Activated gamma-delta T cell treated with anti-CD3 and anti-CD28 coated beads, Interleukin-2, amount 50 U/mL, for 16 hours (primary cell): ENCODE results near the gene CANT1.
A peak's percentile ranks its signal among the peaks of the same experiment; 100 is the strongest.
"Not testable (repeated sequence)": the region's sequence is repeated elsewhere in the genome, so short reads cannot be mapped to it uniquely, and the experiment has no call there.

Experiments used
- DNase-seq: peaks from one replicate; pipeline ENCODE4 v3.0.0-alpha.2; 2020; ENCODE audit warnings: low read depth

The CANT1 gene

GRCh38 chr17:79043191-79043930 lies 33.8 kb upstream of the CANT1 start:
- no peak for DNase-seq

DNA sequence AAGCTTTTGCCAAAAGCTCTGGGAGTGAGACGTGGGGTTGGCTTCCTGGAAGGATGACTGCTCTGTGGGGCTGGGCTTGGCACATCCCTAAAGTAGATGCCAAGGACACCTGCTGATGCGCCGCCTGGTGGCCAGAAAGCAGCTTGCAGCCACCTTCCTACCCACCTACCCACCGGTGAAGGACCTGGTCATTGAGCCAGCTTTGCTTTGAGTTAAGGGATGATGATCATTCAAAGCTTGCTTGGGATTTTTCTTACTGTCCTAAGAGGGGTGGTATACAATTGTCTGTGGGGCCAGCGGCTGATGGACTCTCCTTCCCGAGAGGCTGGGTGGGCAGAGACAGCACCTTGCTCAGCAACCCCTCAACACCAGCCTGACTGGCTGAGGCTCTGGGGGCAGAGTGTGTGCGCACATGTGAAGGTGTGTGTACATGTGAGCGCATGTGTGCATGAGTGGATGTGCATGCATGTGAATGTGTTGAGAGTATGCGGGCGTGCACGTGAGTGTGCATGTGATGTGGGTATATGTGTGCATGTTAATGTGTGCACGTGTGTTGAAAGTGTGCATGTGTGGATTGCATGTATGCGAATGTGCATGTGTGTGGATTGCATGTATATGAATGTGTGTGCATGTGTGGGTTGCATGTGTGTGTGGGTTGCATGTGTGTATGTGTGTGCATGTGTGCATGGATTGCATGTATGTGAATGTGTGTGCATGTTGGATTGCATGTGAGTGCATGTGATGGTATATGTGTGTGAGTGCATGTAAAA lies 33.0 kb upstream of the CANT1 start:
- DNase-seq = peak; percentile 40

DNA sequence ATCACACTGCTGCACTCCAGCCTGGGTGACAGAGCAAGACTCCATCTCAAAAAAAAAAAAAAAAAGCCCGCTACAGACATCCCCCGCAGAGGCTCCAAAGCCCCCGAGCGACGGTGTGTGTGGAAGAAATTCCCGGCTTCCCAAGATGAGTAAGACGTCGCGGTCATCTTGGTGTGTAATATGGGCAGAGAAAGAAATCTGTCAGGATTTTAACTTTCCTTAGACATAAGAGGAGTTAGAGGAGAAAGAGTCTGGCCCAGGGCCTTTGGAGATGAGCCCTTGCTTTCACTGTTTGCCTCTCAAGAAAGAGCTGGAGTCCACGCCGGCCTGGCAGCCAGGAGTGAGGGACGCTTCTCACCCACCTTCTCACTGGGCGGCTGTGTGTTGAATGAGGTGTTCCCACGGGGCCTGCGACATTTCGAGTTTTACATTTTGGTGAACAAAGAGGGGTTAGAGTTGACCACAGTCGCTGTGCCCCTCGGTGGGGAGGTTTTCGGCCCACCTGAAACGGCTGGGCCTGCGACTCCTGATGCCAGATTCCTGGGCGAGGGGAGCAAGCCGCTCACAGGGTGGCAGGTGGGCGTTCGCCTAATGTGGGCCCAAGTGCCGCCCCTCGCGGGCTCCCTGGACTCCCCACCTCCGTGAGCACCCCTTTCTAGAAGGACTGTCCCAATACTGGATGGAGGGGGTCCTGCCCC lies 32.3 kb upstream of the CANT1 start:
- DNase-seq = no peak

- no peak for DNase-seq
These were observed 31.5 kb upstream of the CANT1 start for GRCh38 chr17:79041041-79041570.

DNA sequence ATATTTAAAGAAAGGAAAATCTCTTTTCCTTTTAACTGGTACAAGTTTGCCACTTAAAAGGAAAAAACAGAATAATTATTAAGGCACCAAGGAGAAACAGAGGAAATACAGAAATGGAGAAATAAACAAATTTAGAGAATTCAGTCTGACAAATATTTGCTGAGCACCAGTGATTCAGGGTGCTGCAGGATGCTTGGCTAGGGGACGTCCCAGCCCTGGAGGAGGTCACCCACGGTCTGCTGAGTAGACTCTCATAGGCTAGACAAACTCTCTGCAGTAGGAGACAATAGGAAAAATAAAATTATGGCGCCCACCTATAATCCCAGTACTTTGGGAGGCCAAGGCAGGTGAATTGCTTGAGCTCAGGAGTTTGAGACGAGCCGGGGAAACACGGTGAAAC lies 30.3 kb upstream of the CANT1 start:
- no peak for DNase-seq

- DNase-seq = no peak
These were observed 29.6 kb upstream of the CANT1 start for GRCh38 chr17:79039171-79039570.

DNA sequence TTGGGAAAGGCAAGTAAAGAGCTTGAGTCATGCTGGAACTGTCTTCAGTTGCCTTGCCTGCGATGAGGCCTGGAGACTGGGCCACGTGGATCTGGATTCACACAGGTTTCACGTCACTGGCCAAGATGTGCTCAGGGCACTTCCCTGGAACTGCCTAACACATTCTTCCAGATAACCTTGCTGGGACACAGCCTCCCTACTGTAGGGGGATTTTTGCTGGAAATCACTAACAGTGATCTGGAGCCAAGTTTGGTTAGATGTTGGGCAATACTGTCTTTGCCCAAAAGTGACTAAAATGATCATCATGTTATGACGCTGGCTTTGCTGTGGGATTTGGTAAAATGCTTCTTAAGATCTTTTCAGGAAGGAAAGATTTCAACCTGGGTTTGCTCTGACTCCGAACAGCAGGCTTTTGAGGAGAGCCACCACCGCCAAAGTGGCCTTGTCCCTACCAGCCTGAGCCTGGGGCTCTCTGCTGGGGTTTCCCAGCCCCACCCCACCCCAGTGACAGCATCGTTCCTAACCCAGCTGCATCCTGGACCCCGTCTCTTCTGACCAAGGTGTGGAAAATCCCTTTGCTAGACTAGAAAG lies 29.1 kb upstream of the CANT1 start:
- no peak for DNase-seq

DNA sequence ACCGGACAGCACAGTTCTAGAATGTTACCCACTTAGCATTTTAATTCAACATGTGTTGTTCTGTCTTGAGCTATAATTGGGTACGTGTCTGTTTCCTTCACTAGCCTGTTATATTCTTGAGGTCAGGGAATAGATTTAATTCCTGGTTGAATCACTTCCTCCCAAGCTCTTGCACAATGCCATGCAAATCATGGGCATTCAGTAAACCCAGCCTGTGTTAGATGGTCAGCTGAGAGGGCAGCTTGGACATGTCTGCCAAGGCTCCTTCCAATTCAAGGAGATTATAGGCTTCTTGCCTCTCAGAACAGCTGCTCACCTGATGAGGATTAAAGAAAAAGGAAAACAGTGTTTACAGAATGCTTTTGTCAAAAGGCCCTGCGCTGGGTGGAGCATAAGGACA lies 27.0 kb upstream of the CANT1 start:
- DNase-seq = no peak

GRCh38 chr17:79036181-79036580 lies 26.6 kb upstream of the CANT1 start:
- no peak for DNase-seq

GRCh38 chr17:79035686-79036085 lies 26.1 kb upstream of the CANT1 start:
- DNase-seq = no peak

DNA sequence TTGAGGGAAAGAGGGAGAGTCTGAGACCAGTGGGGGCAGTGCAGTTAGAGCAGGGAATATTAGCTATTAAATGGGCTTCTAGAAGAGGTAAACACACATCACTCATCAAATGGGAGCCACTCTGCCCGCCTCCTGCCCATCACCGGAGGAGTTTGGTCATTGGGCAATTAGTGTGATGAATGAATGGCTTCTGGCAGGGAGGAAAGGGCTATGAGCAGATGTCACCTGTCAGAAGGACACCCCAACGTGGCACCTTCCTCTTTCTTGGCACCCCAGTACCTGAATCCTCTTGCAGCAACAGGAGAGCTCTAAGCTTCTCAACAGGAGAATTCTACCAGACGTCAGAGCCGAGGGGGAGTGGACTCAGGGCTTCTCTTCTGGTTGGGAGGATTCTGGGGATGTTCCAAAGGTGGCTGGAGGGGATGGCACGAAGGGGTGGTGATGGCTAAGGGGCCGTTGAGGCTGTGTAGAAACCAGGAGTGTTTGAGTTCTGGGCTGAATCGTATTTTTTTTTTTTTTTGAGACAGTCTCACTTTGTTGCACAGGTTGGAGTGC lies 25.4 kb upstream of the CANT1 start:
- no peak for DNase-seq

GRCh38 chr17:79033741-79034501 lies 24.4 kb upstream of the CANT1 start:
- DNase-seq = no peak

DNA sequence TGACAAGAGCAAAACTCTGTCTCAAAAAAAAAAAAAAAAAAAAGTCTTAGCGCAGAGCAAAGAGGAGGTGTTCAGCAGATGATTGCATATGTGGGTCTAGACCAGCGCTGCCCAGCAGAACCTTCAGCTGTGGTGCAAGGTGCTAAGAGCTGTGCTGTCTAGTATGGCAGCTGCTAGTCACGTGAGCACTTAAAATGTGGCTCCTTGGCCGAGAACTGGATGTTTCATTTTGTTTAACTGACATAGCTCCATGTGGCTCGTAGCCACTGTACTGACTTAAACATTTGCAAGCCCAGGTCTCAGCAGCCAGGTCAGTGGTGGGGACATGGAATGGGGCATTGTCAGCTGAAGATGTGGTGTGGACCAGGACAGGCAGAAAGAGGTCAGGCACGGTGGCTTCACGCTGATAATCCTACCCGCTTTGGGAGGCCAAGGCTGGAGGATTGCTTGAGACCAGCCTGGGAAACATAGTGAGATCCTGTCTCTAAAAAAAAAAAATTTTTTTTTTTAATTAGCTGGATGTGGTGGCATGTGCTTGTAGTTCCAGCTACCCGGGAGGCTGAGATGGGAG lies 23.6 kb upstream of the CANT1 start:
- DNase-seq = no peak

- no peak for DNase-seq
These were observed 22.7 kb upstream of the CANT1 start for GRCh38 chr17:79031996-79032875.

GRCh38 chr17:79030636-79031035 lies 21.1 kb upstream of the CANT1 start:
- not testable (repeated sequence) for DNase-seq

DNA sequence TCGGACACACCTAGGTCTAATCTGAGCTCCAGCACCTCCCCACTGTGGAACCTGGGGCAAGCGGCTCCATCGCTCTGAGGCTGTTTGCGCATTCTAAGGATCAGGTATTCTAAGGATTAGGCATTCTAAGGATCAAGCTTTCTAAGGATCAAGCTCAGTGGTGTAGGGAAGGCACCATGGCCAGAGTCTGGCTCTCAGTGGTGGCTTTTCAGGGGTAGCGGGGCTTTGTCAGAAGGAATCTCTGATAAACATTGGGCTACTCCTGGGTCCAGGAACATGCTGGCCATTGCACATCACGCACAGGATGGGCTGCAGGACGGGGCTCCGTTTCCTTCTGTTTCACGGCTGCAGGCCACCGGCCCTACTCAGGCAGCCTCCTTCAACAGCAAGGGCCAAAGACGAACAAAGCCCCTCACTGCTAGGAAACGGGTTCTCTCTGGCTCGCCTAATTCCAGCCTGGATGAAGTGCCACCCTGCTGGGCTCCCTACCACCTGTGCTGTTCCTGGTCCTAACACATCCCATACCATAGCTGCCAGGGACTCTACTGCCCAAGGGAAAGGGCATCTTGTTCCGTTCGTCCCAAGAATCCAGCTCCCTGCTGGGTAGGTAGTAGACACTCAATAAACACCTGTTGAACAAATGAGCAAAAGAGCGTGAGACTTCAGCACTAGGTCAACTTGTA lies 19.9 kb upstream of the CANT1 start:
- no peak for DNase-seq

DNA sequence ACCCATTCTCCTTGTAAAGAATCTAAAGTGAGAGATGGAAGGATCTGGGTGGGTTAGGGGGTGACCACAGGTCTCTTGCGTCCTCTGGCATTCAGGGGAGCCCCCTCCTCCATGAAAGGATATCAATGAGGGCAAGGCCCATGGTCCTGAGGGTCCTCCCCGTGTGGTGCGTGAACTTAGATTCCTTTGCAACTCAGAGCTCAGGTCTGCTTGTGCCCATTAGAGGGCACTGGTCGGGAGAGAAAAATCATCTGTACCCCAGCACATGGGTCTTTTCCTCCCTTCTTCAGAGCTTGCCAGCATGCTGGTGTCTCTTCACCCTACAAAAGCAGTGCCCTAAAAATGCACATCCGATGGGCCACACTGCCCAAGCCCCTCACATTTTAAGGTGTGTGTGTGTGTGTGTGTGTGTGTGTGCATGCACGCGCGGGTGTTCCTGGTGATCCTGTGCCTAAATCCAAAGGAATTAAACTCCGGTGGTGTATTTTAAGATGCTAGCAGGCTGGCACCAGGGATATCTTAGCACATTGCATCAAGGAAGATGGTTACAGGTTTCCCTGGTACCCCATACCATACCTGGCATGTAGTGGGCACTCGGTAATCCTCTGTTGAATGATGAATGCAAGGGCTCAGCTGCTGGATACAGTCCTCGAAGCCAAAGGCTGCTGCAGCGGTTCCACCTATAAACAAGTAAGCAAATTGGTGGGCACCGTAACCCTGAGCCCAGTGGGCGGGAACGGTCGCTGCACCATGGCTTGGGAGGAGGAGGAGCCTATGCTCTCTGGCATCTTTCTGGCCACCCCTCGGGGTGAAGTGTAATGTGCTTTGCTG lies 19.1 kb upstream of the CANT1 start:
- no peak for DNase-seq

GRCh38 chr17:79027925-79028491 lies 18.4 kb upstream of the CANT1 start:
- DNase-seq = no peak
